ENCODE measurements around the gene PLEKHG1.

Gene PLEKHG1

DNA sequence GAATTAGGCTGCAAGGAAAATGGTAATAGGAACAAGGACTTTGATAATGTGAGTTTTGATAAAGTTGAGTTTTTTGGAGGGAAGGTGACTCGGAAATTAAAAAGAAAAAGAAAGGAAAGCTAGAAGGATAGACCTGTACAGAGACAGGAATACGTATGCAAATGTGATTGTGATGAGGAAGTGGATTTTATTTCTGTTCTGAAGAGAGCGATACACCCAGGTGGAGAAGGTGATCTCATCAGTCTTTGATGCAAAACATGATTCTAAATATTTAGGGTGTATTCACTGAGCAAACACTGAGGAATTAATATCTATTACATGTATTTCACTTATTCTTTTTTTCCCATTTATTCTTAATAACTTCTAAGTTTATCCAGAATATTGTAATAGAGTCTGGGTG, 9.2 kb upstream of the PLEKHG1 start:
- no peak for ATAC-seq
- no peak for TF ChIP-seq TCF4 (CRISPR knock-in tag; IDR thresholded peaks at IDR 0.05; ENCODE audit: borderline replicate concordance)
- no peak for TF ChIP-seq TOX (CRISPR knock-in tag; IDR thresholded peaks at IDR 0.05; ENCODE audit: borderline replicate concordance)
- no peak for TF ChIP-seq RARB (CRISPR knock-in tag; IDR thresholded peaks at IDR 0.05)
- TF ChIP-seq CREB5 (CRISPR knock-in tag; IDR thresholded peaks at IDR 0.05; ENCODE audit: low read depth), result no peak
- TF ChIP-seq ARNTL (CRISPR knock-in tag; IDR thresholded peaks at IDR 0.05; ENCODE audit: borderline replicate concordance, low read depth), result no peak
- TF ChIP-seq POU6F1 (CRISPR knock-in tag; IDR thresholded peaks at IDR 0.05; ENCODE audit: borderline replicate concordance, low read depth), result no peak
- TF ChIP-seq, protein P1, sequence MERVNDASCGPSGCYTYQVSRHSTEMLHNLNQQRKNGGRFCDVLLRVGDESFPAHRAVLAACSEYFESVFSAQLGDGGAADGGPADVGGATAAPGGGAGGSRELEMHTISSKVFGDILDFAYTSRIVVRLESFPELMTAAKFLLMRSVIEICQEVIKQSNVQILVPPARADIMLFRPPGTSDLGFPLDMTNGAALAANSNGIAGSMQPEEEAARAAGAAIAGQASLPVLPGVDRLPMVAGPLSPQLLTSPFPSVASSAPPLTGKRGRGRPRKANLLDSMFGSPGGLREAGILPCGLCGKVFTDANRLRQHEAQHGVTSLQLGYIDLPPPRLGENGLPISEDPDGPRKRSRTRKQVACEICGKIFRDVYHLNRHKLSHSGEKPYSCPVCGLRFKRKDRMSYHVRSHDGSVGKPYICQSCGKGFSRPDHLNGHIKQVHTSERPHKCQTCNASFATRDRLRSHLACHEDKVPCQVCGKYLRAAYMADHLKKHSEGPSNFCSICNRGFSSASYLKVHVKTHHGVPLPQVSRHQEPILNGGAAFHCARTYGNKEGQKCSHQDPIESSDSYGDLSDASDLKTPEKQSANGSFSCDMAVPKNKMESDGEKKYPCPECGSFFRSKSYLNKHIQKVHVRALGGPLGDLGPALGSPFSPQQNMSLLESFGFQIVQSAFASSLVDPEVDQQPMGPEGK (CRISPR knock-in tag; IDR thresholded peaks at IDR 0.05; ENCODE audit: borderline replicate concordance), result no peak
- no peak for TF ChIP-seq GLIS3 (CRISPR knock-in tag; IDR thresholded peaks at IDR 0.05)
- no peak for TF ChIP-seq BACH2 (CRISPR knock-in tag; IDR thresholded peaks at IDR 0.05; ENCODE audit: borderline replicate concordance)
- TF ChIP-seq, protein P2, sequence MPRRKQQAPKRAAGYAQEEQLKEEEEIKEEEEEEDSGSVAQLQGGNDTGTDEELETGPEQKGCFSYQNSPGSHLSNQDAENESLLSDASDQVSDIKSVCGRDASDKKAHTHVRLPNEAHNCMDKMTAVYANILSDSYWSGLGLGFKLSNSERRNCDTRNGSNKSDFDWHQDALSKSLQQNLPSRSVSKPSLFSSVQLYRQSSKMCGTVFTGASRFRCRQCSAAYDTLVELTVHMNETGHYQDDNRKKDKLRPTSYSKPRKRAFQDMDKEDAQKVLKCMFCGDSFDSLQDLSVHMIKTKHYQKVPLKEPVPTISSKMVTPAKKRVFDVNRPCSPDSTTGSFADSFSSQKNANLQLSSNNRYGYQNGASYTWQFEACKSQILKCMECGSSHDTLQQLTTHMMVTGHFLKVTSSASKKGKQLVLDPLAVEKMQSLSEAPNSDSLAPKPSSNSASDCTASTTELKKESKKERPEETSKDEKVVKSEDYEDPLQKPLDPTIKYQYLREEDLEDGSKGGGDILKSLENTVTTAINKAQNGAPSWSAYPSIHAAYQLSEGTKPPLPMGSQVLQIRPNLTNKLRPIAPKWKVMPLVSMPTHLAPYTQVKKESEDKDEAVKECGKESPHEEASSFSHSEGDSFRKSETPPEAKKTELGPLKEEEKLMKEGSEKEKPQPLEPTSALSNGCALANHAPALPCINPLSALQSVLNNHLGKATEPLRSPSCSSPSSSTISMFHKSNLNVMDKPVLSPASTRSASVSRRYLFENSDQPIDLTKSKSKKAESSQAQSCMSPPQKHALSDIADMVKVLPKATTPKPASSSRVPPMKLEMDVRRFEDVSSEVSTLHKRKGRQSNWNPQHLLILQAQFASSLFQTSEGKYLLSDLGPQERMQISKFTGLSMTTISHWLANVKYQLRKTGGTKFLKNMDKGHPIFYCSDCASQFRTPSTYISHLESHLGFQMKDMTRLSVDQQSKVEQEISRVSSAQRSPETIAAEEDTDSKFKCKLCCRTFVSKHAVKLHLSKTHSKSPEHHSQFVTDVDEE (CRISPR knock-in tag; IDR thresholded peaks at IDR 0.05), result no peak
- no peak for TF ChIP-seq ZNF8 (CRISPR knock-in tag; IDR thresholded peaks at IDR 0.05)
- no peak for TF ChIP-seq ZNF565 (CRISPR knock-in tag; conservative IDR thresholded peaks at IDR 0.05; ENCODE audit: low read depth)
- TF ChIP-seq SNAI2 (CRISPR knock-in tag; IDR thresholded peaks at IDR 0.05), result no peak
- no peak for TF ChIP-seq ZNF70 (CRISPR knock-in tag; IDR thresholded peaks at IDR 0.05)
- TF ChIP-seq, protein P3, sequence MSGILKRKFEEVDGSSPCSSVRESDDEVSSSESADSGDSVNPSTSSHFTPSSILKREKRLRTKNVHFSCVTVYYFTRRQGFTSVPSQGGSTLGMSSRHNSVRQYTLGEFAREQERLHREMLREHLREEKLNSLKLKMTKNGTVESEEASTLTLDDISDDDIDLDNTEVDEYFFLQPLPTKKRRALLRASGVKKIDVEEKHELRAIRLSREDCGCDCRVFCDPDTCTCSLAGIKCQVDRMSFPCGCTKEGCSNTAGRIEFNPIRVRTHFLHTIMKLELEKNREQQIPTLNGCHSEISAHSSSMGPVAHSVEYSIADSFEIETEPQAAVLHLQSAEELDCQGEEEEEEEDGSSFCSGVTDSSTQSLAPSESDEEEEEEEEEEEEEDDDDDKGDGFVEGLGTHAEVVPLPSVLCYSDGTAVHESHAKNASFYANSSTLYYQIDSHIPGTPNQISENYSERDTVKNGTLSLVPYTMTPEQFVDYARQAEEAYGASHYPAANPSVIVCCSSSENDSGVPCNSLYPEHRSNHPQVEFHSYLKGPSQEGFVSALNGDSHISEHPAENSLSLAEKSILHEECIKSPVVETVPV (CRISPR knock-in tag; IDR thresholded peaks at IDR 0.05), result no peak
- no peak for TF ChIP-seq ZFP3 (CRISPR knock-in tag; IDR thresholded peaks at IDR 0.05)
- no peak for TF ChIP-seq OSR1 (CRISPR knock-in tag; IDR thresholded peaks at IDR 0.05)
- no peak for TF ChIP-seq ZC3H10 (CRISPR knock-in tag; IDR thresholded peaks at IDR 0.05)
- no peak for TF ChIP-seq ZFP30 (CRISPR knock-in tag; IDR thresholded peaks at IDR 0.05)

- TF ChIP-seq ZNF8 (CRISPR knock-in tag; IDR thresholded peaks at IDR 0.05) (no peak), ESRRG (CRISPR knock-in tag; IDR thresholded peaks at IDR 0.05) (no peak), TOX (CRISPR knock-in tag; IDR thresholded peaks at IDR 0.05; ENCODE audit: borderline replicate concordance) (no peak), BACH2 (CRISPR knock-in tag; IDR thresholded peaks at IDR 0.05; ENCODE audit: borderline replicate concordance) (no peak), ZNF565 (CRISPR knock-in tag; conservative IDR thresholded peaks at IDR 0.05; ENCODE audit: low read depth) (no peak), POU6F1 (CRISPR knock-in tag; IDR thresholded peaks at IDR 0.05; ENCODE audit: borderline replicate concordance, low read depth) (no peak), ZFP3 (CRISPR knock-in tag; IDR thresholded peaks at IDR 0.05) (no peak), PPARA (CRISPR knock-in tag; IDR thresholded peaks at IDR 0.05; ENCODE audit: borderline replicate concordance) (no peak), ZC3H10 (CRISPR knock-in tag; IDR thresholded peaks at IDR 0.05) (no peak), ISL1 (CRISPR knock-in tag; IDR thresholded peaks at IDR 0.05) (no peak), ZNF70 (CRISPR knock-in tag; IDR thresholded peaks at IDR 0.05) (no peak), CSDC2 (CRISPR knock-in tag; IDR thresholded peaks at IDR 0.05) (no peak), OSR1 (CRISPR knock-in tag; IDR thresholded peaks at IDR 0.05) (no peak), GLIS3 (CRISPR knock-in tag; IDR thresholded peaks at IDR 0.05) (no peak)
- TF ChIP-seq, protein P2 (CRISPR knock-in tag; IDR thresholded peaks at IDR 0.05), result no peak
- TF ChIP-seq, protein P3 (CRISPR knock-in tag; IDR thresholded peaks at IDR 0.05), result no peak
- ATAC-seq, result no peak
Observed at GRCh38 chr6:150592377-150592995, 7.2 kb upstream of the PLEKHG1 start.
